K562 (cell line): ENCODE measurements around the gene ABCD3. TPM values are rescaled to one million over a fixed set of nuclear protein-coding genes. Genes with fewer than 3 reads are reported as not detected.

Experiments used
- ELF2 ChIP-seq: fragments of 250-450 bp; sonication (Bioruptor Pico); IDR thresholded peaks from 2 replicates; pipeline ENCODE4 v1.5.0; 2021; ENCODE audit warnings: mild to moderate bottlenecking
- EP400 ChIP-seq: fragments of 450-650 bp; IDR thresholded peaks from 2 replicates; pipeline ENCODE4 v1.6.1; 2017; ENCODE audit warnings: antibody characterized with exemption, mild to moderate bottlenecking, moderate library complexity
- ETV1 ChIP-seq: fragments of 450-650 bp; conservative IDR thresholded peaks from 2 replicates; pipeline ENCODE4 v1.6.1; 2016; ENCODE audit warnings: missing genetic modification characterization, control low read depth, low read depth, missing compliant biosample characterization
- HNRNPK ChIP-seq: fragments of 200-400 bp; formaldehyde crosslinking; IDR thresholded peaks from one replicate; pipeline ENCODE4 v1.6.1; 2018; ENCODE audit warnings: mild to moderate bottlenecking, low read depth, low read length; ENCODE audit not compliant: poor library complexity, severe bottlenecking
- KAT7 ChIP-seq: sonication (generic); formaldehyde crosslinking; IDR thresholded peaks from 2 replicates; pipeline ENCODE4 v1.8.0; 2022; ENCODE audit warnings: missing genetic modification reagents, mild to moderate bottlenecking, borderline replicate concordance
- LCOR ChIP-seq: sonication (generic); formaldehyde crosslinking; IDR thresholded peaks from 2 replicates; pipeline ENCODE4 v1.8.0; 2022; ENCODE audit warnings: mild to moderate bottlenecking, missing genetic modification reagents
- MAZ ChIP-seq, 2 experiments: fragments of 450-650 bp in 1 of 2; sonication (generic) in 1 of 2; formaldehyde crosslinking; IDR thresholded peaks in 1 of 2; conservative IDR thresholded peaks in 1 of 2; 2 replicates each; pipeline versions ENCODE4 v1.4.0 to v1.5.0; 2020; ENCODE audit warnings: mild to moderate bottlenecking in 1 of 2, missing genetic modification reagents in 1 of 2
- NFIC ChIP-seq: fragments of 450-650 bp; IDR thresholded peaks from 2 replicates; pipeline ENCODE4 v1.6.1; 2017; ENCODE audit warnings: mild to moderate bottlenecking, inconsistent platforms
- NUFIP1 ChIP-seq: fragments of 450-650 bp; IDR thresholded peaks from 2 replicates; pipeline ENCODE4 v1.6.1; 2018; ENCODE audit not compliant: partially characterized antibody
- PCBP1 ChIP-seq: fragments of 200-400 bp; formaldehyde crosslinking; IDR thresholded peaks from 2 replicates; pipeline ENCODE4 v1.6.1; 2018; ENCODE audit warnings: mild to moderate bottlenecking, low read depth, low read length; ENCODE audit not compliant: poor library complexity, severe bottlenecking
- PPARD ChIP-seq: fragments of 250-450 bp; sonication (Bioruptor Pico); IDR thresholded peaks from 2 replicates; pipeline ENCODE4 v1.8.0; 2022; ENCODE audit warnings: inconsistent platforms, mild to moderate bottlenecking, moderate library complexity
- RBBP5 ChIP-seq: fragments of 200-600 bp; sonication (generic); IDR thresholded peaks from 2 replicates; pipeline ENCODE4 v1.6.1; 2012; ENCODE audit warnings: borderline replicate concordance, mild to moderate bottlenecking, low read length, control low read depth, inconsistent platforms; ENCODE audit not compliant: insufficient read depth, poor library complexity, severe bottlenecking
- SMARCE1 ChIP-seq: fragments of 450-650 bp; IDR thresholded peaks from 2 replicates; pipeline ENCODE4 v1.7.1; 2016; ENCODE audit warnings: mild to moderate bottlenecking
- SREBF1 ChIP-seq: fragments of 150-350 bp; IDR thresholded peaks from 2 replicates; pipeline ENCODE4 v1.6.1; 2014; ENCODE audit warnings: antibody characterized with exemption, low read depth, low read length, borderline replicate concordance
- TGIF2 ChIP-seq: sonication (generic); formaldehyde crosslinking; IDR thresholded peaks from 2 replicates; pipeline ENCODE4 v1.8.1; 2022; ENCODE audit warnings: mild to moderate bottlenecking, missing genetic modification reagents, moderate library complexity
- ZBTB1 ChIP-seq: sonication (generic); formaldehyde crosslinking; IDR thresholded peaks from 2 replicates; pipeline ENCODE4 v1.8.1; 2023; ENCODE audit warnings: missing genetic modification reagents, low read depth, mild to moderate bottlenecking, borderline replicate concordance
- polyA plus RNA-seq, 8 experiments: library from polyadenylated mRNA; depleted of rRNA in 4 of 8; stranded (reverse) in 5 of 8; unstranded in 3 of 8; fragments of >200 nt; fragmentation: Nextera tagmentation in 2 of 8; fragmentation: Illumina TruSeq in 1 of 8; extraction: Ambion mirVana in 2 of 8; extraction: Trizol in 1 of 8; gene quantifications; 2 replicates each; pipeline versions ENCODE4 v1.2.1 to v1.2.3, GENCODE V29; 2011 to 2014; ENCODE audit warnings: inconsistent platforms in 1 of 8, missing spikeins in 1 of 8
- total RNA-seq, 7 experiments: library from RNA; depleted of rRNA in 6 of 7; stranded (reverse); fragments of >200 nt in 6 of 7; fragmentation: Illumina TruSeq in 2 of 7; extraction: Trizol in 2 of 7; gene quantifications; 2 replicates each; pipeline versions ENCODE4 v1.2.1 to v1.2.3, GENCODE V29; 2011 to 2021; ENCODE audit warnings: low replicate concordance in 1 of 7
- TF ChIP-seq, protein P1 (sequence below), 2 experiments: fragments of 150-350 bp in 1 of 2; IDR thresholded peaks; 2 replicates each; pipeline ENCODE4 v1.6.1; 2012 to 2016; ENCODE audit warnings: low read depth in 2 of 2, low read length in 2 of 2, mild to moderate bottlenecking in 1 of 2, moderate library complexity in 1 of 2
- TF ChIP-seq, protein P2 (sequence below): sonication (generic); formaldehyde crosslinking; IDR thresholded peaks from 2 replicates; pipeline ENCODE4 v1.8.0; 2022; ENCODE audit warnings: missing genetic modification reagents, mild to moderate bottlenecking, moderate library complexity, borderline replicate concordance
- TF ChIP-seq, protein P3 (sequence below): sonication (generic); formaldehyde crosslinking; IDR thresholded peaks from 2 replicates; pipeline ENCODE4 v1.5.0; 2020; ENCODE audit warnings: missing genetic modification reagents

The ABCD3 gene
- total and polyA plus RNA-seq, 9 of the 15 experiments (the other 6 are each of a cell fraction or from before 2014, with no cell fraction given), result 11.0 to 30.7 (median 15.5) TPM

DNA sequence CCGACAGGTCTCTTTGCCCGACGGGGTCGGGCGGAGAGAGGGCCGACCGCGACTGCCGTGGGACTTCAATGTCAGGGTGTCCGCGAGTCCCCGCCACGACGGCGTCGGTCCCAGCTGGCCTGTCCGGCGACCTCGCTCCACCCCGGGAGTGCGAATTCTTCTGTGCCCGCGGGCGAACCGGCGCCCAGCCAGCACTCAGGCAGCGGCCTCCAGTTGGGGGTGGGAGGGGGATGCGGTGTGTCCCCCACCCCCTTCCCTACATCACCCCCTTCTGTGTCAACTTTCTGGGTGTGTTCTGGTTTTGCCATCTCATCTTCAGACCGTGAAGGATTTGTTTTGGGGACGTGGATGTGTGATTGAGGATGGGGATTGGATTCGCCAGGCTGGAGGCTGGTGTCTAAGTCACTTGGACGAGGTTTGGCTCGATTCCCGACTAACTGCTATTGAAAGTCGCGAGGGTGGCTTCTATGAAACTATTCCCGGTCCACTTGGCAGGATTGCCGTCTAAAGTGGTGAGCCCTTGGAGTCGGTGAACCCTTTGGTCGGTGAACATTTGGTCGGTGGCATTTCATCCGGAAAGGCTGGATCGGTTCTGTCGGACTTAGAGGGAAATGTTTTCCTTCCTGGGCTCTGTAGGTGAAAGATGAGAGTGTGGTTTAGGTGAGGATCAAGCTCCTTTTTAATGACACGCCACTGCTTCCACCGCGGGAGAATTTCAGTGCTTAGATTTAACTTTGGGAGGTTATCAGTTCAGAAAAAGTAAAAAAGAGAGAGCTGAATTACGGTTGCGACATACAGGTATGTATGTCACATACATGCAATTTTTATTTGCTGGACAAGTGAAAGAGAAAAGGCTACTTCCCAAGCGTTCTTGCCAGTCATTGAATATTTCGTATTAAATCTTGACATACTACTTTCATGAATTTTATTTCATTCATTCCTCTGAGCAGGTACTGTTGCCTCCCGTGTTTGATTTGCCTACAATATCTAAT is 771 bp downstream of the ABCD3 start (continued):
- TF ChIP-seq RBBP5 (peak; percentile 25), ELF2 (CRISPR knock-in tag) (no peak), NFIC (peak; percentile 50; the same call in 1 of the 2 replicates), PCBP1 (peak; percentile 7), EP400 (no peak), NUFIP1 (no peak), LCOR (CRISPR knock-in tag) (0 out of 2 replicates have a peak, but pooled peaks have one; percentile 24), HNRNPK (peak; percentile 11), ETV1 (no peak), MAZ (CRISPR knock-in tag; conservative IDR thresholded peaks at IDR 0.05 in 1 of 2, IDR thresholded peaks at IDR 0.05 in 1 of 2) (peak in 1 of 2 experiments; percentile 6; a peak in 1 of 4 replicates), SMARCE1 (no peak), SREBF1 (no peak), PPARD (CRISPR knock-in tag) (no peak), KAT7 (CRISPR knock-in tag) (peak; percentile 29; the same call in 1 of the 2 replicates), ZBTB1 (CRISPR knock-in tag) (0 out of 2 replicates have a peak, but pooled peaks have one; percentile 6), TGIF2 (no peak)
- TF ChIP-seq, protein P1, sequence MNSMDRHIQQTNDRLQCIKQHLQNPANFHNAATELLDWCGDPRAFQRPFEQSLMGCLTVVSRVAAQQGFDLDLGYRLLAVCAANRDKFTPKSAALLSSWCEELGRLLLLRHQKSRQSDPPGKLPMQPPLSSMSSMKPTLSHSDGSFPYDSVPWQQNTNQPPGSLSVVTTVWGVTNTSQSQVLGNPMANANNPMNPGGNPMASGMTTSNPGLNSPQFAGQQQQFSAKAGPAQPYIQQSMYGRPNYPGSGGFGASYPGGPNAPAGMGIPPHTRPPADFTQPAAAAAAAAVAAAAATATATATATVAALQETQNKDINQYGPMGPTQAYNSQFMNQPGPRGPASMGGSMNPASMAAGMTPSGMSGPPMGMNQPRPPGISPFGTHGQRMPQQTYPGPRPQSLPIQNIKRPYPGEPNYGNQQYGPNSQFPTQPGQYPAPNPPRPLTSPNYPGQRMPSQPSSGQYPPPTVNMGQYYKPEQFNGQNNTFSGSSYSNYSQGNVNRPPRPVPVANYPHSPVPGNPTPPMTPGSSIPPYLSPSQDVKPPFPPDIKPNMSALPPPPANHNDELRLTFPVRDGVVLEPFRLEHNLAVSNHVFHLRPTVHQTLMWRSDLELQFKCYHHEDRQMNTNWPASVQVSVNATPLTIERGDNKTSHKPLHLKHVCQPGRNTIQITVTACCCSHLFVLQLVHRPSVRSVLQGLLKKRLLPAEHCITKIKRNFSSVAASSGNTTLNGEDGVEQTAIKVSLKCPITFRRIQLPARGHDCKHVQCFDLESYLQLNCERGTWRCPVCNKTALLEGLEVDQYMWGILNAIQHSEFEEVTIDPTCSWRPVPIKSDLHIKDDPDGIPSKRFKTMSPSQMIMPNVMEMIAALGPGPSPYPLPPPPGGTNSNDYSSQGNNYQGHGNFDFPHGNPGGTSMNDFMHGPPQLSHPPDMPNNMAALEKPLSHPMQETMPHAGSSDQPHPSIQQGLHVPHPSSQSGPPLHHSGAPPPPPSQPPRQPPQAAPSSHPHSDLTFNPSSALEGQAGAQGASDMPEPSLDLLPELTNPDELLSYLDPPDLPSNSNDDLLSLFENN (IDR thresholded peaks at IDR 0.05; ENCODE audit: low read depth in 2 of 2, low read length in 2 of 2), result 0 out of 4 replicates have a peak, but pooled peaks of 1 of the 2 experiments have one; percentile 0
- TF ChIP-seq, protein P2, sequence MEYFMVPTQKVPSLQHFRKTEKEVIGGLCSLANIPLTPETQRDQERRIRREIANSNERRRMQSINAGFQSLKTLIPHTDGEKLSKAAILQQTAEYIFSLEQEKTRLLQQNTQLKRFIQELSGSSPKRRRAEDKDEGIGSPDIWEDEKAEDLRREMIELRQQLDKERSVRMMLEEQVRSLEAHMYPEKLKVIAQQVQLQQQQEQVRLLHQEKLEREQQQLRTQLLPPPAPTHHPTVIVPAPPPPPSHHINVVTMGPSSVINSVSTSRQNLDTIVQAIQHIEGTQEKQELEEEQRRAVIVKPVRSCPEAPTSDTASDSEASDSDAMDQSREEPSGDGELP (CRISPR knock-in tag), result peak; percentile 68
- TF ChIP-seq, protein P3, sequence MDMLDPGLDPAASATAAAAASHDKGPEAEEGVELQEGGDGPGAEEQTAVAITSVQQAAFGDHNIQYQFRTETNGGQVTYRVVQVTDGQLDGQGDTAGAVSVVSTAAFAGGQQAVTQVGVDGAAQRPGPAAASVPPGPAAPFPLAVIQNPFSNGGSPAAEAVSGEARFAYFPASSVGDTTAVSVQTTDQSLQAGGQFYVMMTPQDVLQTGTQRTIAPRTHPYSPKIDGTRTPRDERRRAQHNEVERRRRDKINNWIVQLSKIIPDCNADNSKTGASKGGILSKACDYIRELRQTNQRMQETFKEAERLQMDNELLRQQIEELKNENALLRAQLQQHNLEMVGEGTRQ (CRISPR knock-in tag), result no peak
